Stimulated activated CD8-positive, alpha-beta memory T cell treated with anti-CD3 and anti-CD28 coated beads, Interleukin-7, amount 100 ng/mL, for 1 hour (primary cell): Measurements from ENCODE around the gene TEX29.

Source experiments
- DNase-seq, 2 donors: peaks; one replicate each; pipeline ENCODE4 v3.0.0-alpha.2; 2020; ENCODE audit warnings: low read depth in 2 of 2

The TEX29 gene

GRCh38 chr13:111291908-111292307 is 28.5 kb upstream of the TEX29 start:
- no peak for DNase-seq

GRCh38 chr13:111292710-111293485 is 27.5 kb upstream of the TEX29 start:
- DNase-seq, result no peak

GRCh38 chr13:111295886-111296285 is 24.6 kb upstream of the TEX29 start:
- no peak for DNase-seq

GRCh38 chr13:111296417-111296816 is 24.0 kb upstream of the TEX29 start:
- DNase-seq, result no peak

- no peak for DNase-seq
Measured at GRCh38 chr13:111298214-111298975, 22.0 kb upstream of the TEX29 start.

- no peak for DNase-seq
Measured at GRCh38 chr13:111302045-111302726, 18.3 kb upstream of the TEX29 start.

- no peak for DNase-seq
Measured at GRCh38 chr13:111303559-111303958, 16.9 kb upstream of the TEX29 start.

GRCh38 chr13:111304041-111304544 is 16.3 kb upstream of the TEX29 start:
- no peak for DNase-seq

GRCh38 chr13:111304603-111305289 is 15.7 kb upstream of the TEX29 start:
- no peak for DNase-seq

GRCh38 chr13:111312944-111313590 is 7.4 kb upstream of the TEX29 start:
- DNase-seq, result no peak

GRCh38 chr13:111313911-111314425 is 6.5 kb upstream of the TEX29 start:
- DNase-seq, result no peak

GRCh38 chr13:111314852-111315251 is 5.6 kb upstream of the TEX29 start:
- DNase-seq, result no peak

GRCh38 chr13:111315347-111315995 is 5.0 kb upstream of the TEX29 start:
- DNase-seq, result no peak

GRCh38 chr13:111316161-111316730 is 4.2 kb upstream of the TEX29 start:
- no peak for DNase-seq

- no peak for DNase-seq
Measured at GRCh38 chr13:111317042-111317550, 3.3 kb upstream of the TEX29 start.

GRCh38 chr13:111317571-111318345 is 2.7 kb upstream of the TEX29 start:
- no peak for DNase-seq

GRCh38 chr13:111318386-111318785 is 2.1 kb upstream of the TEX29 start:
- DNase-seq, result no peak

GRCh38 chr13:111319521-111319920 is 921 bp upstream of the TEX29 start:
- no peak for DNase-seq
